Upper lobe of right lung (tissue), 1 donor: ENCODE measurements around the gene IL21. TPM values are rescaled to one million over a fixed set of nuclear protein-coding genes. Genes with fewer than 3 reads are reported as not detected.

Source experiments
- ATAC-seq: fragments of 200-7000 bp; cut with Tn5 transposase; one replicate; pipeline ENCODE4 v1.9.1; 2020; ENCODE audit warnings: mild to moderate bottlenecking, moderate library complexity
- DNase-seq: peaks from one replicate; pipeline ENCODE4 v3.0.0-alpha.2; 2020
- H3K27ac ChIP-seq: fragments of 200-600 bp; one replicate; pipeline ENCODE4 v1.8.0; 2022
- H3K27me3 ChIP-seq: fragments of 200-600 bp; one replicate; pipeline ENCODE4 v1.8.0; 2022; ENCODE audit warnings: mild to moderate bottlenecking
- H3K36me3 ChIP-seq: fragments of 200-600 bp; one replicate; pipeline ENCODE4 v1.8.0; 2022
- H3K4me1 ChIP-seq: fragments of 200-600 bp; one replicate; pipeline ENCODE4 v1.8.0; 2022
- H3K4me3 ChIP-seq: fragments of 200-600 bp; one replicate; pipeline ENCODE4 v1.8.0; 2022; ENCODE audit warnings: mild to moderate bottlenecking
- H3K9me3 ChIP-seq: fragments of 200-600 bp; one replicate; pipeline ENCODE4 v1.8.0; 2022
- intact Hi-C: fragments of 100-400 bp; cut with DNase I; formaldehyde crosslinking; loops from one replicate; pipeline ENCODE4 v1.11.0; 2022
- long read RNA-seq: library from polyadenylated mRNA; unstranded; transcript quantifications from one replicate; pipeline ENCODE4 v2.0.0, GENCODE V29; 2021
- total RNA-seq: library from RNA; stranded (reverse); fragmentation: NEBNext Ultra II Directional; extraction: Animal tissue kit (Norgen Biotek cat#: 25700); gene quantifications from one replicate; pipeline ENCODE4 v1.2.1, GENCODE V29; 2021
- TF ChIP-seq, protein P1 (sequence below): fragments of 200-600 bp; IDR thresholded peaks from one replicate; pipeline ENCODE4 v1.8.0; 2022; ENCODE audit warnings: antibody characterized with exemption
- donor health status: DM: no; HTN: yes; CAD: no; lungs with severe emphysema.

The IL21 gene
- total RNA-seq, result not detected
- long read RNA-seq, result 0 reads

DNA sequence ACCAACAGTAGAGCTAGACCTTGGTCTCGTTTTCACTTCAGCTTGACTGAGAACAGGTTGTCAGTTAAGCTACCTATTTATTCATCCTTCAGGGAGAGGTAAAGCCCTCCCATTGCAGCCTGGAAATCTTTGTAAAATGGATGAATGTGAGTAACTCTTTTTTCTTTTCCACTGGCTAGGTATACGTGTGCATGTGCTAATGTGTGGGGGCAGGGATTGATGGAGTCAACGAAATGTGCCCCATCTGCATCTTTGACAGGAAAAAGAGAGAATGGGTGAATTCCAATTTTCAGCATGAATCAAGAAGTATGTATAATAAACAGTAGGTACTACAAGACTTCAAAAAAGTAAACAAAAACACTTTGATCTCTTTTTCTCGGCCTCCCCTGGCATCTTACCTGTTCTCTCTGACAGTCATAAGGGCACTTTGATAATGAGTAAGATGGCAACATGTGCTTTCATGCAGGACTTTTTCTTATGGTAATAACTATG is at the start of gene IL21:
Gene IL21, minus strand, starts transcription at position 51 of the 492 bp plus-strand sequence. CDS start 55 bp downstream, outside the sequence.
- Histone ChIP-seq H3K4me3 (no peak within 1 kb of the TSS), H3K27ac (no peak within 1 kb of the TSS), H3K27me3 (no peaks in the 10 kb centered on the region), H3K9me3 (no peaks in the 10 kb centered on the region), H3K36me3 (no peaks in the 10 kb centered on the region), H3K4me1 (peaks cover 7% of the 10 kb centered on the region)
- TF ChIP-seq, protein P1, sequence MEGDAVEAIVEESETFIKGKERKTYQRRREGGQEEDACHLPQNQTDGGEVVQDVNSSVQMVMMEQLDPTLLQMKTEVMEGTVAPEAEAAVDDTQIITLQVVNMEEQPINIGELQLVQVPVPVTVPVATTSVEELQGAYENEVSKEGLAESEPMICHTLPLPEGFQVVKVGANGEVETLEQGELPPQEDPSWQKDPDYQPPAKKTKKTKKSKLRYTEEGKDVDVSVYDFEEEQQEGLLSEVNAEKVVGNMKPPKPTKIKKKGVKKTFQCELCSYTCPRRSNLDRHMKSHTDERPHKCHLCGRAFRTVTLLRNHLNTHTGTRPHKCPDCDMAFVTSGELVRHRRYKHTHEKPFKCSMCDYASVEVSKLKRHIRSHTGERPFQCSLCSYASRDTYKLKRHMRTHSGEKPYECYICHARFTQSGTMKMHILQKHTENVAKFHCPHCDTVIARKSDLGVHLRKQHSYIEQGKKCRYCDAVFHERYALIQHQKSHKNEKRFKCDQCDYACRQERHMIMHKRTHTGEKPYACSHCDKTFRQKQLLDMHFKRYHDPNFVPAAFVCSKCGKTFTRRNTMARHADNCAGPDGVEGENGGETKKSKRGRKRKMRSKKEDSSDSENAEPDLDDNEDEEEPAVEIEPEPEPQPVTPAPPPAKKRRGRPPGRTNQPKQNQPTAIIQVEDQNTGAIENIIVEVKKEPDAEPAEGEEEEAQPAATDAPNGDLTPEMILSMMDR, result no peak
- DNase-seq (no peak), ATAC-seq (no peak)
- intact Hi-C loops, result no loop called here

DNA sequence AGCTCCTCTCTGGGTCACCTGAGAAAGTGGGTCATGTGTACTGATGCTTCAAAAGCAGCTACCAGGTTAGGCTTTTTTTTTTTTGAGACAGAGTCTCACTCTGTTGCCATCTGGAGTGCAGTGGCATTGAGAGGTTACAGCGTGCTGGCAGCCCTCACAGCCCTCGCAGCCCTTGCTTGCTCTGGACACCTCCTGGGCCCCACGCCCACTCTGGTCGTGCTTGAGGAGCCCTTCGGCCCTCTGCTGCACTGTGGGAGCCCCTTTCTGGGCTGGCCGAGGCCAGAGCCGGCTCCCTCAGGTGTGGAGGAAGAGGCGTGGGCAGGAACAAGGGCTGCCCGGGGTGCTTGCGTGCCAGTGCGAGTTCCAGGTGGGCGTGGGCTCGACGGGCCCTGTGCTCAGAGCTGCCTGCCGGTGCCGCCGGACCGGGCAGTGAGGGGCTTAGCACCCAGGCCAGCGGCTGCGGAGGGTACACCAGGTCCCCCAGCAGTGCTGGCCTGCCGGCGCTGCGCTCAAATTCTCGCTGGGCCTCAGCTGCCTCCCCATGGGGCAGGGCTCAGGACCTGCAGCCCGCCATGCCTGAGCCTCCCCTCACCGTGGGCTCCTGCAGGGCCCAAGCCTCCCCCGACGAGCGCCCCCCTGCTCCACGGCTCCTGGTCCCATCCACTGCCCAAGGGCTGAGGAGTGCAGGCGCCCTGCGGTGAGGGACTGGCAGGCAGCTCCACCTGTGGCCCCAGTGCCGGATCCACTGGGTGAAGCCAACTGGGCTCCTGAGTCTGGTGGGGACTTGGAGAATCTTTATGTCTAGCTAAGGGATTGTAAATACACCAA is 49.3 kb upstream of the IL21 start:
- no peaks in the 10 kb centered on the region for H3K36me3 ChIP-seq
- ATAC-seq, result no peak
- intact Hi-C loops, result no loop called here
- H3K27ac ChIP-seq, result no peak overlapping the region
- H3K27me3 ChIP-seq, result no peaks in the 10 kb centered on the region
- peak; percentile 47 for DNase-seq
- no peak overlapping the region for H3K4me3 ChIP-seq
- H3K9me3 ChIP-seq, result no peaks in the 10 kb centered on the region
- peaks cover 5% of the 10 kb centered on the region for H3K4me1 ChIP-seq
- TF ChIP-seq, protein P1, result no peak

DNA sequence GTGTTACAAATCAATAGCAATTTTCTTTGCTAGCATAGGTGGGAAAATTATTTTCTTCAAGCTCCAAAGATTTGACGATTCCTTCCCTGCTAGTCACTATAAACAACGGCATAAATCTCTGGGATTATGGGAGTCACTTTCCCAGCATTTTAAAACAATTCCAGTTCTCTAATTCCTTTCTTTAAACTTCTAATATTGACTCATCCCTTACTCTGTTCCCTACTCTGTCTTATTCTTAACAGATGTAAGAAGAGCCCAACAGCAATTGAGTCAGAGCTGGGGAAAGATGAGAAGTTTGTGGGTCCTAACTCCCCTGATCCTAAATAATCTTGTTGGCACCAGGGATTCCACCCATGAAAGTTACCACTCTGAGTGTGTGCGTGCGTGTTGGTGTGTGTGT is 47.4 kb upstream of the IL21 start:
- TF ChIP-seq, protein P1, result no peak
- peaks cover 5% of the 10 kb centered on the region for H3K4me1 ChIP-seq
- no peak overlapping the region for H3K27ac ChIP-seq
- H3K9me3 ChIP-seq, result no peaks in the 10 kb centered on the region
- intact Hi-C loops, result no loop called here
- H3K27me3 ChIP-seq, result no peaks in the 10 kb centered on the region
- H3K4me3 ChIP-seq, result no peak overlapping the region
- no peak for DNase-seq
- no peak for ATAC-seq
- no peaks in the 10 kb centered on the region for H3K36me3 ChIP-seq

DNA sequence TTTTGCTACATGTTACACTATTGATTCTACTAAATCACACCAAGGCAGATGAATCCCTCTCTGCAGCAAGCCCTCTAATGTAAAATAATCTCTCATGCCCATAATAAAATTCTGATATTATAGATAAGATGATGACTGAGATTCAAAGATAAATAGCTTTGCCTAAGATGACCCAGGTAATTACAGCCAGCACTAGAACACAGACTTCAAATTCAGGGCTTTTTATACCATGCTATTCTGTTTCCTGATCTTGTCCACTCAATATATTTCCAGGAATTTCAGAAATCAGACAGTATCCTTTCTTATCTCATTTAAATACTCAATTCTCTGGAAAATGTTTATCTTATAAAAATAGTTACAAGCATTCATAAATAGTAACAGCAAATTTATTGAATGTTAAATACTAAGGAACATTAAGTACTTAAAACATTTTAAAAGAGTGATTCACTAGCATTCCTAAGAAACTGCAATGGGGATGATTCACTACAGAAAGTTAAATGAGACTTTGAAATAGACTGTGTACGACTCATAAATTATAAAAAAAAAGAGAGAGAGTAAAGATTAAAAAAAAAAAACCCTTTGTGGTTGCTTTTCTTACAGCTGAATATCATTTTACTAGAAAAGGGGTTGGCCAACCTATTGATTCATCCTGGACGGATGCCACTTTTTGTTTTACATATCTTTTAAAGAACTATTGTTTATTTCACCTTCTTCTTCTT is 45.8 kb upstream of the IL21 start:
- H3K4me3 ChIP-seq, result no peak overlapping the region
- no peak overlapping the region for H3K27ac ChIP-seq
- H3K9me3 ChIP-seq, result no peaks in the 10 kb centered on the region
- TF ChIP-seq, protein P1, result no peak
- DNase-seq (no peak), ATAC-seq (no peak)
- no peaks in the 10 kb centered on the region for H3K36me3 ChIP-seq
- intact Hi-C loops, result no loop called here
- H3K4me1 ChIP-seq, result peaks cover 5% of the 10 kb centered on the region
- no peaks in the 10 kb centered on the region for H3K27me3 ChIP-seq

DNA sequence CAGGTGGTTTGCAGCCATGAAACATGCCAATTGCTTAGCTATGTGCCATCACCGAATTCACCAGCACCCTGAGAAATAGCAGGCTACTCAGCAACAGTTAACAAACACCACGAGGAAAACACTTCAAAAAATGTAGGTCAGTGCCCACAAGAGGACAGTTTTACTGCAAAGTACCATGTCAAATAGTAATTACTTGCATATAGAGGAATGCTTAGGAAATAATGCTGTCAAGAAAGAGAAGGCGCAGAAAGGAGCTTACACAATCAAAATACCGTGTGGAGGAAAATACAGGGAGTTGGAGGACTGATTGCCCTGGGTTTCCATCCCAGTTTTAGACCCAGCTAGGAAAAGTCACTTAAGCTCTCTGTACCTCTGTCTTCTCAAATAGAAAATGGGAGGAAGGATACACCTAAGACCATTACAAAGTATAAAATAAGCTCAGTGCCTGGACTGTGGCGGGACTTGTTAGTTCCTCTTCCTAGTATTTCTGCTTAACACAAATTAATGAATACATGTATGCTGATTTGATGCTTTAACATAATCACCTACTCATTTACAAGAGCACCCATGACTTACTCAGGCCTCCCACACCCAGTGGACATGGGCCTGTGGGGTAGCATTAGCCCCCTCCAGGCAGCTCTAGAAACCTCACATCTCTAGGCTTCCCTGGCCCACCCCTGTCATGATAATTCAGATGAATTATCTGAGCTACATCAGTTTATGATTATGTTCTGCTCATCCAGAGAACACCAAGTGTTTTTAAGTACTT is 44.5 kb upstream of the IL21 start:
- no peaks in the 10 kb centered on the region for H3K36me3 ChIP-seq
- TF ChIP-seq, protein P1, result no peak
- ATAC-seq (peak; percentile 44), DNase-seq (no peak)
- peaks cover 5% of the 10 kb centered on the region for H3K4me1 ChIP-seq
- H3K27me3 ChIP-seq, result no peaks in the 10 kb centered on the region
- no peak overlapping the region for H3K4me3 ChIP-seq
- H3K9me3 ChIP-seq, result no peaks in the 10 kb centered on the region
- intact Hi-C loops, result no loop called here
- H3K27ac ChIP-seq, result no peak overlapping the region
